PC-9 (cell line): ENCODE data around the gene FILIP1L. TPM values are rescaled to one million over a fixed set of nuclear protein-coding genes. Genes with fewer than 3 reads are reported as not detected.

ENCODE experiments used
- BruUV-seq: library from RNA; stranded (reverse); fragments of 400-500 nt; replicated peaks from 2 replicates; lab custom pipeline; 2021; lab: Mats Ljungman, UMichigan
- CTCF ChIA-PET: fragments of 300-600 bp; sonication (Branson Sonifier 250); formaldehyde crosslinking; loops from one replicate; lab custom pipeline; 2022; ENCODE audit warnings: antibody characterized with exemption; lab: Charles Lee
- POLR2A ChIA-PET: fragments of 300-600 bp; sonication (Branson Sonifier 250); formaldehyde crosslinking; loops from one replicate; lab custom pipeline; 2022; ENCODE audit warnings: antibody characterized with exemption; ENCODE audit not compliant: unreplicated experiment; lab: Charles Lee
- DNase-seq, 2 experiments: peaks; one replicate each; pipeline versions ENCODE4 v3.0.0 to v3.0.0-alpha.2; 2015 to 2022; ENCODE audit warnings: mixed read lengths in 1 of 2
- H2AFZ ChIP-seq: fragments of 200-600 bp; sonication (generic); 2 replicates; pipeline ENCODE4 v1.8.1; 2017; ENCODE audit warnings: antibody characterized with exemption
- H3F3A ChIP-seq: fragments of 200-600 bp; sonication (generic); 2 replicates; pipeline ENCODE4 v1.8.1; 2017; ENCODE audit warnings: antibody characterized with exemption, mild to moderate bottlenecking, low read depth; ENCODE audit not compliant: insufficient read depth
- H3K27ac ChIP-seq: fragments of 200-600 bp; sonication (generic); 2 replicates; pipeline ENCODE4 v1.6.1; 2016; ENCODE audit warnings: mixed run types
- H3K27me3 ChIP-seq: fragments of 200-600 bp; sonication (generic); 2 replicates; pipeline ENCODE4 v1.6.1; 2016; ENCODE audit warnings: low read depth, mixed run types; ENCODE audit not compliant: insufficient read depth
- H3K36me3 ChIP-seq: fragments of 200-600 bp; sonication (generic); 2 replicates; pipeline ENCODE4 v1.6.1; 2016; ENCODE audit warnings: low read depth, mixed run types
- H3K4me1 ChIP-seq: fragments of 200-600 bp; sonication (generic); replicated peaks from 2 replicates; pipeline ENCODE4 v1.6.1; 2016; ENCODE audit warnings: mixed run types; ENCODE audit not compliant: insufficient read depth
- H3K4me2 ChIP-seq: fragments of 200-600 bp; sonication (generic); 2 replicates; pipeline ENCODE4 v1.6.1; 2017; ENCODE audit warnings: mixed run types
- H3K4me3 ChIP-seq: fragments of 200-600 bp; sonication (generic); 2 replicates; pipeline ENCODE4 v1.6.1; 2016; ENCODE audit warnings: mixed run types
- H3K79me2 ChIP-seq: fragments of 200-600 bp; sonication (generic); 2 replicates; pipeline ENCODE4 v1.6.1; 2017; ENCODE audit warnings: low read depth, mixed run types
- H3K9me2 ChIP-seq: fragments of 200-600 bp; sonication (generic); 2 replicates; pipeline ENCODE4 v1.8.1; 2017; ENCODE audit warnings: mild to moderate bottlenecking; ENCODE audit not compliant: insufficient read depth
- H3K9me3 ChIP-seq: fragments of 200-600 bp; sonication (generic); 2 replicates; pipeline ENCODE4 v1.8.1; 2016; ENCODE audit warnings: low read depth; ENCODE audit not compliant: insufficient read depth
- H4K20me1 ChIP-seq: fragments of 200-600 bp; sonication (generic); 2 replicates; pipeline ENCODE4 v1.8.1; 2017; ENCODE audit not compliant: insufficient read depth
- EZH2 ChIP-seq: fragments of 200-600 bp; sonication (generic); IDR thresholded peaks from 2 replicates; pipeline ENCODE4 v1.8.0; 2017; ENCODE audit warnings: antibody characterized with exemption, low read depth
- intact Hi-C: fragments of 100-400 bp; cut with micrococcal nuclease; formaldehyde crosslinking; loops from one replicate; pipeline ENCODE4 v1.10.0; 2022; ENCODE audit not compliant: unreplicated experiment
- total RNA-seq: library from RNA; stranded (reverse); gene quantifications from 2 replicates; pipeline ENCODE4 v1.2.3, GENCODE V29; 2021
- TF ChIP-seq, protein P1 (sequence below): fragments of 200-600 bp; sonication (generic); conservative IDR thresholded peaks from 2 replicates; pipeline ENCODE4 v1.6.1; 2017; ENCODE audit warnings: mixed run types, antibody characterized with exemption, mild to moderate bottlenecking, moderate library complexity

FILIP1L gene
- total RNA-seq, 1 experiment from 2014 or later, result 16.8 TPM

GRCh38 chr3:100033903-100034471 is 80.3 kb downstream of the FILIP1L start:
- H3K9me3 ChIP-seq, result no peaks in the 10 kb centered on the region
- ChIA-PET CTCF (no interaction called here), POLR2A (no interaction called here)
- intact Hi-C loops, result no loop called here
- DNase-seq, result no peak
- no peak overlapping the region for H2AFZ ChIP-seq
- no peak overlapping the region for H3K4me2 ChIP-seq
- no peak overlapping the region for H3K27ac ChIP-seq
- no peaks in the 10 kb centered on the region for H4K20me1 ChIP-seq
- H3K36me3 ChIP-seq, result no peaks in the 10 kb centered on the region
- TF ChIP-seq, protein P1, sequence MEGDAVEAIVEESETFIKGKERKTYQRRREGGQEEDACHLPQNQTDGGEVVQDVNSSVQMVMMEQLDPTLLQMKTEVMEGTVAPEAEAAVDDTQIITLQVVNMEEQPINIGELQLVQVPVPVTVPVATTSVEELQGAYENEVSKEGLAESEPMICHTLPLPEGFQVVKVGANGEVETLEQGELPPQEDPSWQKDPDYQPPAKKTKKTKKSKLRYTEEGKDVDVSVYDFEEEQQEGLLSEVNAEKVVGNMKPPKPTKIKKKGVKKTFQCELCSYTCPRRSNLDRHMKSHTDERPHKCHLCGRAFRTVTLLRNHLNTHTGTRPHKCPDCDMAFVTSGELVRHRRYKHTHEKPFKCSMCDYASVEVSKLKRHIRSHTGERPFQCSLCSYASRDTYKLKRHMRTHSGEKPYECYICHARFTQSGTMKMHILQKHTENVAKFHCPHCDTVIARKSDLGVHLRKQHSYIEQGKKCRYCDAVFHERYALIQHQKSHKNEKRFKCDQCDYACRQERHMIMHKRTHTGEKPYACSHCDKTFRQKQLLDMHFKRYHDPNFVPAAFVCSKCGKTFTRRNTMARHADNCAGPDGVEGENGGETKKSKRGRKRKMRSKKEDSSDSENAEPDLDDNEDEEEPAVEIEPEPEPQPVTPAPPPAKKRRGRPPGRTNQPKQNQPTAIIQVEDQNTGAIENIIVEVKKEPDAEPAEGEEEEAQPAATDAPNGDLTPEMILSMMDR, result no peak
- no TSS peak for BruUV-seq
- 0 out of 2 replicates have a peak, but pooled peaks cover 18% of the 10 kb centered on the region for H3K9me2 ChIP-seq
- H3K4me1 ChIP-seq, result 0 out of 2 replicates have a peak, but pooled peaks cover 16% of the 10 kb centered on the region
- H3F3A ChIP-seq, result no peaks in the 10 kb centered on the region
- no peaks in the 10 kb centered on the region for H3K79me2 ChIP-seq
- no peaks in the 10 kb centered on the region for H3K27me3 ChIP-seq
- H3K4me3 ChIP-seq, result no peak overlapping the region

DNA sequence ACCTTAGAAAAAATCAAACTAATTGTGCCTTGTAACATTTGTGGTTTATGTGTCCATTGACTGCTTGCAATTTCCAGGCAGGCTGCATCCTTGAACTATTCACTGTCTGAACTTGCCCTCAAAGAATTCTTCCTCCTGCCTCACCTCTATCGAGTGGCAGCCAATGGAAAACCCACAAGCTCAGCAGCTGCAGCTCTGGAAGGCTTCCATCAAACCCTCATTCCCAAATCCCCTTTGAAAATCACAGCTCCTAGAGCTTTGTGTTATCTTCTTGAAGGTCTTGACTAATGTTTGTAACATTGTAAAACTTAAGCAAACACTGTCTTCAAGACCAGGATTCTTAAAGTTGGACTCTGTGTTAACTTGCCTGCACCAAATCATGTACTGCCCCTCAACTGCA is 81.1 kb downstream of the FILIP1L start:
- H3F3A ChIP-seq, result no peaks in the 10 kb centered on the region
- 0 out of 2 replicates have a peak, but pooled peaks cover 16% of the 10 kb centered on the region for H3K4me1 ChIP-seq
- POLR2A ChIA-PET, result no interaction called here
- intact Hi-C loops, result no loop called here
- no peak overlapping the region for H3K27ac ChIP-seq
- H3K9me2 ChIP-seq, result 0 out of 2 replicates have a peak, but pooled peaks cover 18% of the 10 kb centered on the region
- no peaks in the 10 kb centered on the region for H3K36me3 ChIP-seq
- H3K4me3 ChIP-seq, result no peak overlapping the region
- no peaks in the 10 kb centered on the region for H3K9me3 ChIP-seq
- H2AFZ ChIP-seq, result no peak overlapping the region
- BruUV-seq, result no TSS peak
- DNase-seq, result no peak
- no peak overlapping the region for H3K4me2 ChIP-seq
- H3K27me3 ChIP-seq, result no peaks in the 10 kb centered on the region
- no peaks in the 10 kb centered on the region for H4K20me1 ChIP-seq
- TF ChIP-seq, protein P1, result no peak
- TF ChIP-seq EZH2, result no peak
- CTCF ChIA-PET, result no interaction called here
- H3K79me2 ChIP-seq, result no peaks in the 10 kb centered on the region

GRCh38 chr3:100032243-100032642 is 82.1 kb downstream of the FILIP1L start:
- intact Hi-C loops, result no loop called here
- Histone ChIP-seq H3K9me2 (peaks cover 24% of the 10 kb centered on the region; the same call in 1 of the 2 replicates), H2AFZ (no peak overlapping the region), H3K4me3 (no peak overlapping the region), H3K4me2 (no peak overlapping the region), H3K27me3 (no peaks in the 10 kb centered on the region), H3K4me1 (0 out of 2 replicates have a peak, but pooled peaks cover 16% of the 10 kb centered on the region), H3K9me3 (no peaks in the 10 kb centered on the region), H3K36me3 (no peaks in the 10 kb centered on the region), H3K79me2 (no peaks in the 10 kb centered on the region), H3F3A (no peaks in the 10 kb centered on the region), H4K20me1 (no peaks in the 10 kb centered on the region), H3K27ac (no peak overlapping the region)
- ChIA-PET POLR2A (no interaction called here), CTCF (interaction anchor here (1.0 kb wide), 1 partner anchor 189 kb away, joined by 5 read pairs; no protein-coding TSS in a partner anchor)
- no TSS peak for BruUV-seq
- TF ChIP-seq, protein P1, result no peak
- TF ChIP-seq EZH2, result no peak
- DNase-seq, result no peak
